Measurements from ENCODE around the gene DESI2.

DNA sequence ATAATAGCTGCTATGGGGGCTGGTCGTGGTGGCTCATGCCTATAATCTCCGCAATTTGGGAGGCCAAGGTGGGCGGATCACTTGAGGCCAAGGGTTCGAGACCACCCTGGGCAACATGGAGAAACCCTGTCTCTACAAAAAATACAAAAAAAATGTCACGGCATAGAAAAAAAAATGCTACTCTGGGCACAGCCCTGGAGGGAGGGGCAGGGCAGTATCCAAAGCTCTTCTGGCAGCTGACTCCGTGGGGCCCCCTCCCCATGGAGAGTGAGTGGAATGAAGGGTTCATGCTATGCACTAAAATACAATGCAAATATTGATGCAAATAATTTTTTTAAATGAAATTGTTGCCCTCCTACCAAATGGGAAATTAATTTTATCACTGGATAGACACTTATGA, 78.7 kb downstream of the DESI2 start:
- TF ChIP-seq CTCF (IDR thresholded peaks at IDR 0.05) (no peak), POLR2AphosphoS5 (IDR thresholded peaks at IDR 0.05) (no peak), EP300 (IDR thresholded peaks at IDR 0.05) (no peak), POLR2A (IDR thresholded peaks at IDR 0.05) (no peak)

All from suprapubic skin (tissue), 4 donors.